Liver (tissue), 9 donors: Measurements from ENCODE around the gene DNAJB11. TPM values are rescaled to one million over a fixed set of nuclear protein-coding genes. Genes with fewer than 3 reads are reported as not detected.

Experiments
- DNase-seq: peaks from one replicate; pipeline ENCODE4 v3.0.0-alpha.2; 2017; ENCODE audit warnings: low spot score
- H3K27ac ChIP-seq, 2 donors: one replicate each; pipeline ENCODE4 v1.7.0; 2013; ENCODE audit warnings: inconsistent platforms in 2 of 2, low read length in 2 of 2, control low read depth in 1 of 2, low read depth in 1 of 2, mild to moderate bottlenecking in 1 of 2
- H3K27me3 ChIP-seq, 4 donors: one replicate each; pipeline versions ENCODE4 v1.6.1 to v1.7.0; 2013; ENCODE audit warnings: low read length in 3 of 4, inconsistent platforms in 1 of 4, mild to moderate bottlenecking in 1 of 4, moderate library complexity in 1 of 4; ENCODE audit not compliant: control insufficient read depth in 4 of 4, insufficient read depth in 4 of 4
- H3K36me3 ChIP-seq, 4 donors: one replicate each; pipeline versions ENCODE4 v1.6.1 to v1.7.0; 2013; ENCODE audit warnings: low read length in 3 of 4, mild to moderate bottlenecking in 3 of 4, low read depth in 1 of 4, moderate library complexity in 1 of 4; ENCODE audit not compliant: control insufficient read depth in 4 of 4, insufficient read depth in 3 of 4
- H3K4me1 ChIP-seq, 4 donors: one replicate each; pipeline versions ENCODE4 v1.6.1 to v1.7.0; 2013; ENCODE audit warnings: low read length in 3 of 4, mild to moderate bottlenecking in 3 of 4, moderate library complexity in 1 of 4; ENCODE audit not compliant: control insufficient read depth in 4 of 4, insufficient read depth in 4 of 4
- H3K4me3 ChIP-seq, 3 donors: one replicate each; pipeline versions ENCODE4 v1.6.1 to v1.7.0; 2013; ENCODE audit warnings: low read length in 3 of 3, control low read depth in 1 of 3, low read depth in 1 of 3, mild to moderate bottlenecking in 1 of 3
- H3K9ac ChIP-seq, 2 donors: one replicate each; pipeline ENCODE4 v1.7.0; 2013; ENCODE audit warnings: low read length in 2 of 2, mild to moderate bottlenecking in 2 of 2, moderate library complexity in 2 of 2, control low read depth in 1 of 2, low read depth in 1 of 2
- H3K9me3 ChIP-seq, 4 donors: one replicate each; pipeline versions ENCODE4 v1.6.1 to v1.7.0; 2013; ENCODE audit warnings: low read length in 3 of 4; ENCODE audit not compliant: control insufficient read depth in 4 of 4
- ATF3 ChIP-seq: IDR thresholded peaks from 2 replicates; pipeline ENCODE4 v1.6.1; 2016; ENCODE audit warnings: antibody characterized with exemption
- CTCF ChIP-seq: fragments of 150-350 bp; IDR thresholded peaks from 2 replicates; pipeline ENCODE4 v1.5.1; 2017; ENCODE audit warnings: improper control_type of control experiment, low read depth, low read length; ENCODE audit not compliant: missing input control
- EGR1 ChIP-seq, 2 donors: IDR thresholded peaks; 2 replicates each; pipeline ENCODE4 v1.6.1; 2016 to 2018; ENCODE audit warnings: antibody characterized with exemption in 2 of 2, low read depth in 2 of 2
- FOXA1 ChIP-seq: IDR thresholded peaks from 2 replicates; pipeline ENCODE4 v1.6.1; 2016; ENCODE audit warnings: antibody characterized with exemption
- FOXA2 ChIP-seq: IDR thresholded peaks from 2 replicates; pipeline ENCODE4 v1.6.1; 2016; ENCODE audit warnings: antibody characterized with exemption
- GABPA ChIP-seq, 2 donors: IDR thresholded peaks in 1 of 2; conservative IDR thresholded peaks in 1 of 2; 2 replicates each; pipeline ENCODE4 v1.6.1; 2016; ENCODE audit warnings: antibody characterized with exemption in 2 of 2, mild to moderate bottlenecking in 1 of 2, moderate library complexity in 1 of 2
- HNF4A ChIP-seq, 2 donors: conservative IDR thresholded peaks; 2 replicates each; pipeline ENCODE4 v1.6.1; 2016; ENCODE audit warnings: antibody characterized with exemption in 2 of 2, mild to moderate bottlenecking in 2 of 2
- HNF4G ChIP-seq: IDR thresholded peaks from 2 replicates; pipeline ENCODE4 v1.6.1; 2016; ENCODE audit warnings: antibody characterized with exemption
- JUND ChIP-seq, 2 donors: IDR thresholded peaks; 2 replicates each; pipeline ENCODE4 v1.6.1; 2016; ENCODE audit warnings: antibody characterized with exemption in 2 of 2
- MAX ChIP-seq: IDR thresholded peaks from 2 replicates; pipeline ENCODE4 v1.6.1; 2016; ENCODE audit warnings: antibody characterized with exemption
- NR2F2 ChIP-seq: IDR thresholded peaks from 2 replicates; pipeline ENCODE4 v1.6.1; 2016; ENCODE audit warnings: antibody characterized with exemption
- REST ChIP-seq: IDR thresholded peaks from 2 replicates; pipeline ENCODE4 v1.6.1; 2016; ENCODE audit warnings: antibody characterized with exemption, mild to moderate bottlenecking
- RXRA ChIP-seq, 2 donors: IDR thresholded peaks; 2 replicates each; pipeline ENCODE4 v1.6.1; 2017 to 2018; ENCODE audit warnings: antibody characterized with exemption in 2 of 2, mild to moderate bottlenecking in 1 of 2
- SP1 ChIP-seq: IDR thresholded peaks from 2 replicates; pipeline ENCODE4 v1.6.1; 2018; ENCODE audit warnings: antibody characterized with exemption, mild to moderate bottlenecking
- TAF1 ChIP-seq: conservative IDR thresholded peaks from 2 replicates; pipeline ENCODE4 v1.6.1; 2016; ENCODE audit warnings: antibody characterized with exemption, mild to moderate bottlenecking
- YY1 ChIP-seq: IDR thresholded peaks from 2 replicates; pipeline ENCODE4 v1.6.1; 2016; ENCODE audit warnings: antibody characterized with exemption, mild to moderate bottlenecking
- ZBTB33 ChIP-seq: IDR thresholded peaks from 2 replicates; pipeline ENCODE4 v1.6.1; 2016; ENCODE audit warnings: antibody characterized with exemption
- WGBS: extraction: QIAGEN DNeasy Blood & Tissue Kit; methylation state at CpG from one replicate; pipeline ENCODE4 v1.1.7; 2013; 5-methylcytosine and 5-hydroxymethylcytosine counted together
- polyA plus RNA-seq, 2 donors: library from polyadenylated mRNA; stranded (reverse) in 1 of 2; unstranded in 1 of 2; fragments of 200-250 nt in 1 of 2; fragments of >200 nt in 1 of 2; fragmentation: Nextera tagmentation in 1 of 2; extraction: Ambion mirVana in 1 of 2; gene quantifications; one replicate each; pipeline versions ENCODE4 v1.2.1 to v1.2.3, GENCODE V29; 2013 to 2015
- total RNA-seq, 2 donors: library from RNA; depleted of rRNA; stranded (reverse); fragments of >200 nt; gene quantifications; one replicate each; pipeline ENCODE4 v1.2.3, GENCODE V29; 2014
- donor health status: healthy.
- donor health status: healthy.
- donor health status: healthy.
- donor health status: healthy.
- donor health status: healthy.

Gene DNAJB11
- total and polyA plus RNA-seq, 4 donors = 30.2 to 101 (median 56.0) TPM

- no peak for TF ChIP-seq EGR1 (IDR thresholded peaks at IDR 0.05; ENCODE audit: low read depth in 2 of 2)
Observed at GRCh38 chr3:186617036-186617946, 46.8 kb downstream of the DNAJB11 start (continued).

- Histone ChIP-seq H3K9me3 (no peaks in the 10 kb centered on the region), H3K36me3 (peaks cover 0 to 22% (median 17%) of the 10 kb centered on the region in 4 donors), H3K27me3 (no peaks in the 10 kb centered on the region), H3K4me3 (no peak overlapping the region), H3K27ac (no peak overlapping the region), H3K4me1 (peaks cover 2 to 44% (median 23%) of the 10 kb centered on the region in 4 donors), H3K9ac (no peak overlapping the region)
- no peak for TF ChIP-seq HNF4A (conservative IDR thresholded peaks at IDR 0.05)
- no peak for TF ChIP-seq ATF3
- no peak for TF ChIP-seq HNF4G
- no peak for TF ChIP-seq JUND (IDR thresholded peaks at IDR 0.05)
- TF ChIP-seq RXRA (IDR thresholded peaks at IDR 0.05) = no peak
- no peak for TF ChIP-seq TAF1
- TF ChIP-seq ZBTB33 = no peak
- TF ChIP-seq SP1 = no peak
- no peak for TF ChIP-seq FOXA2
- TF ChIP-seq GABPA (IDR thresholded peaks at IDR 0.05 in 1 of 2, conservative IDR thresholded peaks at IDR 0.05 in 1 of 2) = no peak
- TF ChIP-seq CTCF = no peak
- no peak for TF ChIP-seq MAX
- TF ChIP-seq REST = no peak
- TF ChIP-seq NR2F2 = no peak
- no peak for TF ChIP-seq YY1
- no peak for TF ChIP-seq FOXA1
- 80% methylated on average over 8 of the region's 8 CpGs for WGBS
- DNase-seq = no peak
Observed at GRCh38 chr3:186618318-186618938, 47.9 kb downstream of the DNAJB11 start.
